Neural progenitor cell (in vitro differentiated cells): ENCODE measurements around the gene TMPRSS6.

Source experiments
- CTCF ChIP-seq: fragments of 200-600 bp; sonication (generic); IDR thresholded peaks from 2 replicates; pipeline ENCODE4 v1.5.1; 2017; ENCODE audit warnings: antibody characterized with exemption, mild to moderate bottlenecking
- EZH2 ChIP-seq: fragments of 200-600 bp; sonication (generic); IDR thresholded peaks from 2 replicates; pipeline ENCODE4 v1.6.1; 2017; ENCODE audit warnings: antibody characterized with exemption, mild to moderate bottlenecking, moderate library complexity
- EZH2phosphoT487 ChIP-seq: fragments of 200-600 bp; sonication (generic); IDR thresholded peaks from 2 replicates; pipeline ENCODE4 v1.6.1; 2017; ENCODE audit warnings: antibody characterized with exemption

- TF ChIP-seq CTCF (no peak), EZH2 (no peak), EZH2phosphoT487 (no peak)
Observed at GRCh38 chr22:37060801-37061610, 48.5 kb downstream of the TMPRSS6 start.
